AG08396 (cell line): ENCODE measurements around the gene KIAA1217.

ENCODE experiments used
- DNase-seq: peaks from one replicate; pipeline ENCODE4 v3.0.0; 2012; ENCODE audit warnings: low spot score, mixed read lengths

Gene KIAA1217

DNA sequence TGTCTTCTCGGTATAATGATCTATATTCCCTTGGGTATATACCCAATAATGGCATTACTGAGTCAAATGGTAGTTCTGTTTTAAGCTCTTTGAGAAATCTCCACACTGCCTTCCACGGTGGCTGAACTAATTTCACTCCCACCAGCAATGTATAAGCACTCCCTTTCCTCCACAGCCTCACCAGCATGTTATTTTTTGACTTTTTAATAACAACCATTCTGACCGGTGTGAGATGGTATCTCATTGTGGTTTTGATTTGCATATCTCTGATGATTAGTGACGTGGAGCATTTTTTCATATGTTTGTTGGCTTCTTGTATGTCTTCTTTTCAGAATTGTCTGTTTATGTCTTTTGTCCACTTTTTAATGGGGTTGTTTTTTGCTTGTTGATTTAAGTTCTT lies 33.6 kb downstream of the KIAA1217 start:
- no peak for DNase-seq

DNA sequence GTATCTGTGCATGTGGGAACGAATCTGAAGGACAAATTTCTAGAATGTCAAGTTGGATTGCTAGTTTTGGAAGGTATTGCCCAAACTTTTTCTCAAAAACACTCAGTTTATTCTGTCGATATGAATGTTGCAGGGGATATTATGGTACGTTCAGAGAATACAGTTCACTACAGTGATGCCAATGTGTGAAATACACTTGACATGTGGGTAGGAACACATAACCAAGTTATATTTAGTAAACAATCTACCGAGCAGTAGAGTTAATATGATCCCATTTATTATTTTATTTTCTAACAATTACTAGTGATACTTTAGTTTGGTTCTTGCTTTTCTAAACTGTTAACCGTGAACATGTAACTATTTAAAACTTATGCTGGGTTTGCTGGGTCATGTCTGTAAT lies 37.4 kb downstream of the KIAA1217 start:
- DNase-seq: no peak

DNA sequence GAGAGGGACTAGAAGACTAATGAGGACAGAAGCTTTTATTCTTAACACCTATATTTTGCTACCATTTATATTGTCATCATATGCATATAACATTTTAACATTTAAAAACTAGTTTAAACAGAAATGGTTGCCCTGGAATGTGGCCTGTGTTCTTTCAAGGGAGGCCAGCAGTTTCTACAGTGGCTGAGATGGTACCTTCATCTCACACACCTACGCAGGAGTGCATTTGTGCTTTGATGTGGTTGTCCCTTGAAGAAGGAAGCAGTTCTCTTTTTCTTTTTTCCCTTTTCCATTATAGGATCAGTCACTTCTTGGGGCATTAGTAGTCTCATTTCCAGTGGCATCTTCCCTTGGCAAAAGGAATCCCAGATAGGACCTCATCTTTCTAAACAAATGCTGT lies 38.9 kb downstream of the KIAA1217 start:
- DNase-seq: no peak

DNA sequence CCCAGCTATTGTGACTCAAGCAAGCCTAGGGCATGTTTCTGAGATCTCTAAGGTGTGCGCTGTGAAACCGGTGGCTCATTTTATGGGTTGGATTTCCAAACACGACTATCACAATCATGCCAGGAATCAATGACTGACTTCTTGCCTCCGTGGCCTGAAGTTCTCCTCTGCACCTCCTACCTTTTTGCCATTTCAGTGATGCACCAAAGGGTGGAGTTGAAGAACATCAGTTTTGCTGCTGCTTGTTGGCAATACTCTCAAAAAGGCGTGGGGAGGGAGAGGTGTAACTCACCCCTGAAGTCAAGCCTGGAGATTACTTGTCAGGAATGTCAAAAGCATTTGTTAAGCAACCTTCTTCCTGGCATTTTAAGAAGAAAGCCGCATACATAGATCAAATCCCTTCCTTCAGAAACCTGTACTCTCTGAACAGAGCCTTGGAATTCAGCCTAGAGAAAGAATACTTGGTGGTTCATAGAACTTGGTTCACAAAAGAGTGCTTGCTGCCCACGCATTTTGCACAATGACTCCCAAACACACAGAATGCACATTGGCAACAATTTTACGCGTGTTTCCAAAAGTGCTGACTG lies 41.0 kb downstream of the KIAA1217 start:
- DNase-seq: no peak

DNA sequence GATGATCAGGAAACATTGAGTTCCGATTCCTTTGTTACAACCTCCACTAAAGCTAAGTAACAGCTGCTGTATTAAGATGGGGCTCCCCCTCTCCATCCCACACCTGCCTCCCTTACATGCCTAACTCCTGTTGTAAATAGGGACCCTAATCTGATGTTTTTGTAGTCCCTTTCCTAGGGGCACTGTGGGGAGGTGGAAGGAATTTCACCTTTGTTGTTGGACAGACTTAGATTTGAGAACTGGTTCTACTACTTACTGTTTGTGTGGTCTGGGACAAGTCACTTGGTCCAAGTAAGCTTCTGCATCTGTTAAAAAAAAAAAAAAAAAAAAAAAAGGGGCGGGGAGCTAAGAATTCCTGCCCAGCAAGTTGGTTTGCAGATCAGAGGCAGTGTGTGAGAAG lies 42.6 kb downstream of the KIAA1217 start:
- DNase-seq: no peak

DNA sequence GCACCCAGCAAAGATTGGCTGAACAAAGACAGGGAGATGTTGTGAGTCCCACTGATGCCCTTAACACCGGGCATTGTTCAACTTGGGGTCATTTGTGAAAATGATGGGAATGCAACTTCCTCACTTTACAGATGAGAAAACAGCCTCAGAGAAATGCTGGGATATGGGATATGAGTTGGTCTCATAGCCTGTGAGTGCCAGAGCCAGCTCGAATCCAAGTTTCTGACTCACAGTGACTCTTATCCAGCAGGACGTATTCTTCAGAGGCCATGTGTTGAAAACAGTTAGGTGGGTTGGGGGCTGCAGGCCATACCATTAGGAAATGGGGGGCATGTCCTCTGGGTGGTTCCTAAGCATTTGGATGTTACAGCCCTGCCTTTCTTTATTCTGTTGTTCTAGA lies 45.2 kb downstream of the KIAA1217 start:
- DNase-seq: no peak

DNA sequence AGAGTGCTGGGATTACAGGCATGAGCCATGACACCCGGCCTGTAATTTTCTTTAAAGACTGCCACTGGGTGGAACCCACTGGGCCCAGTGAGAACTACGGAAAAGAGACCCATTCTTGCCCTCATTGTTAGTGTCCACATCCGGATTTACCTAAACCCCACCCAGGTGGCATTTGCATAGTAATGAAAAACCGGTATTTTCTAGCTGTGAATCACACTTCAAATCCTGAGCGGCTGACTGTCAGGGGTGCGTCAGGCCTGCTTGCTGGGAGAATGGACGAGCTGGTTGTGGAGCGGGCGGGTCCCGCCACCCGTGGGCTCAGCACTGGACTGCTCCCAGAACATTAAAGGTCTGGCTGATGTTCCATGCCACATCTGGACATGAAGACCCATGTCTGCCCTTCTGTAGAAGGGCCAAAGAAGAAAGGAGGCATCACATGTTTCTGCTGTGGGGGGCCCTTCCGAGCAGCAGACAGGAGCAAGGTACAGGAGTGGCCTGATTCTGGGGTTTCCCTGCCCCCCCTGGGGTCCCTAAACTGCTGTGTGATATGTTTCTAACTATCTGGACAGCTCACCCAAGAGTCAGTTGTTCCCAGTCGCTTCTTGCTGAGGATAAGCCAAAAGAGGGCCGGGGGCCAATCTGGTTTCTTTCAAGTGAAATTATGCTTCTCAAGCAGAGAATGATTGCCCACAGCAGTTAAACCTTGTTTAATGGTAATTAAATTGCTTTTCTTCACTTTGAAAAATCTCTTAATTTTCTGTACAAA lies 46.4 kb downstream of the KIAA1217 start:
- DNase-seq: no peak

DNA sequence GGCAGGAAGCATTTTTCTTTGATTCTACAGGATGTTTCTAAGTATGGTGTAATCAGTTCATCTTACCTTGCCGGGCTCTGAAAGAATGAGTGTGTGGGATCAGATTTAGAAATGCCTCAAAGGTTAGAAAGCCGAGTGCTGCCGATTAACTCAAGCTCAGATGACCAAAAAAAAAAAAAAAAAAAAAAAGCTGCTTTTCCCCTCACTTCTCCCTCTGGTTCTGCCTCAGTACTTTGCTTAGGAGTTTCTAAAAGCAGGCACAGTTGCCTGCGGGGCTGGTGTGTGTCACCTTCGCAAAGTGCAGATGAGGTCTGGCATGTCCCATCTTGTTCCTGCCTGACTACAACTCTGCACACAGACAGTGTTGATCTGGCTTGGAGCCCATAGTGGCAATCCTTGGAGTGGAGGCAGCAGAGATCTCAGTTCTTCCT lies 47.0 kb downstream of the KIAA1217 start:
- DNase-seq: no peak

DNA sequence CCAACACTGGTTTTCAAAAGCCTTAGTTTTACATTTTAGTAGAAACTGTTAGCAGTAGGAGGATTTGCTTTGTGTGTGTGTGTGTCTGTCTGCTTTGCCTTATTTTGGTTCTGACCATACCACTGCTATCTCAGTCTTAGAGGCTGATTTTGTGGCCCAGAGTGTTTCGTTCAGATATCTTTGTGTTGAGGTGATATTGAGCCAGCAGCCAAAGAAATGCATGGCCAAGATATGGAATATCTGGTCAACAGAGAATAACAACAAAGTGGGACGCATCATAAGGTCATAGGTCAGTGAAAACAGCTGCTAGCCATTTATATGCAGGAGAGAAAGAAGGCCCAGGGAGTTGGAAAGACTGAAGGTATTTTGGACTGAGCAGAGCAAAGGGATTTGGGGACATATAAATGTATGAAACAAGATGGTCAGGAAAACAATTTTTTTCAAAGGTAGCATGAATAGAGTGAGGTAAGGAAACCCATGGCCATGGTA lies 47.7 kb downstream of the KIAA1217 start:
- DNase-seq: no peak

DNA sequence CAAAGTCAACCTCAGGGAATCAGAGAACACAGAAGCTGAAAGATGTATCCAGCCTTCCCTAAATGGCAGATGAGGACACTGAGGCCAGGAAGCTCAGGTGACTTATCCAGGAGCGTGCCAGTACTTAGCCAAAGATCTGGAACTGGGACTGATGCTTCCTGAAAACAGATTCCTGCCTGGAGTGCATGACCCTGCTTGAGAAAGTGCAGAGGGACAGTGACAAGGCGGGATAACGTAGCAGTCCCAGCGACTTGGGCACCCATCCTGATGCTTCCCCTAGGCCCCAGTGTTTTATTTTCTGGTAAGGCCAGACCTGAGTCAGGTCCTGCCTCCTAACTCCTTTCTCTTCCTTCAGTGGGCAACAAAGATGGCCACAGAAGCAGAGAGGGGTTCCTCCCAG lies 48.6 kb downstream of the KIAA1217 start:
- DNase-seq: no peak

DNA sequence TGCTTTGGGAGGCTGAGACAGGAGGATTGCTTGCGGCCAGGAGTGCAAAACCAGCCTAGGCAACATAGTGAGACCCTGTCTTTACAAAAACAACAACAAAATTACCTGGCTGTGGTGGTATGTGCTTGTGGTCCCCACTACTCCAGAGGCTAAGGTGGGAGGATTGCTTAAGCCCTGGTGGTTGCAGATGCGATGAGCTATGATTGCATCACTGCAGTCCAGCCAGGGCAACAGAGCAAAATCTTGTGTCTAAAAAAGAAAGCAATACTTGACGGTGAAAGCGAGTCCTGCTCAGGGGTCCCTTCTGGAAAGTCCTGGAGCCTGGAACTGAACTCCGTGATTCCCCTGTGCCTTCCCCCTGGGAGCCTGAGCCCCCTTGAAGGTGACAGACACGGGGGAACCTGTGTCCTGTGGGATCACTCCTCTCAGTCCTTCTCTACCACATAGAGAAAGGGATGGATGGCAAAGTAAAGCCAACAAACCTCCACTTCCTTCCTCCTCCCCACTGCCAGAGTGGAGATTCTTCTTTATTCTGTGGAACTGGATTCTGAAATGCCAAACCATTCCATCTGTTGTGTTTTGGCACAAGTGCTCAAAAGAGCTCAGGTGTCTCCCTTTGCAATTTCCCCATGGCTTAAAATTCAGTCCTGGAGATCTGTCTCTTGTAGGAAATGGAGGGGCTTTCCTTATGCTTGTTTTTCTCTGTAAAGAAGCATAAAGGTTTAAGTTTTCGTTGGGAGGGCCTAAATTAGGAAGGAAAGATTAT lies 50.6 kb downstream of the KIAA1217 start:
- no peak for DNase-seq

DNA sequence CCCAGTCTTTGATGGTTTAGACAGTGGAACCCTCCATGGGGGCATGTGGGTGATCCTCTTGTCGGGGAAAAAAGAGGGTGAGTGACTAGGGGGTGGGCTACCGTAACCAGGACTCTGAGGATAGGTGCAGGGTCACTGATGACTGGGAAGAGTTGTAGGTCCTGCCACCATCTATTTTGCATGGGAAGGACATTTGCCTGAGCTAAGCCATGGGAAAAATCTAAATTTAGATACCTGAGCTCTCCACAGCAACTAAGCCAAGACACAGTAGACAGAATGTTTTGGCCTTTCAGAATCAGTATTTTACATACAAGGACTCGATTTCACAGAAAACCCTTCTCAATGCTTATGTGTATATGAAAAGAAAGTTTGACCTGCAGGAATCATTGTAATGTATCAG lies 52.7 kb downstream of the KIAA1217 start:
- DNase-seq: no peak

DNA sequence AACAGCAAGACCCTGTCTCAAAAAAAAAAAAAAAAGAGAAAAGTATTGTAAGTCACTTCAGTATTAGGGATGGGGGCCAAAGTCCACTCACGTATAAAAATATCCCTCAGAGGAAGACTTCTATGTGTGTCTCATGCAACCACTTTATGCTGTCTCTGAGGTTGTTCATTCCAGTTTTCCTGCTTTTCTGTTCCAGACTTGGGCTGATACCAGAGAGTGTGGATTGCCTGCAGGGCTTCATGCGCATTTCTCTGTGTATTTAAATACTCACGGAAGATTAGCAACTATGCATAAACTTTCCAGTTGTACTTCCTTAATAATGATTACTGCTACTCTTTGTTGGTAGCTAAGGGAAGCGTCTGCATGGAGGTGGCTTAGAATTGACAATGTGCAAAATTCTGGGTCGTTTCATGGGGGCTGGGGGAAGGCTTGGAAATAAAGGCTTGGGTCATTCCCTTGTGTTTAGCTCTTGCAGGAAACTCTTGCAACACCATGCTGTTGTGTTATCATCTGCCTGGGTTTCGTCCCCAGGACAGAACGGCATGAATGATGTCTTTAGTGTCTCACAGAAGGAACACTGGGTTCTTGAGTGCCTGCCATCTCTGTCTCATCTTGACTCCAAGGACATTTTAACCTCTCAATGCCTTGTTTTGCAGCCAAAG lies 54.1 kb downstream of the KIAA1217 start:
- DNase-seq: no peak

DNA sequence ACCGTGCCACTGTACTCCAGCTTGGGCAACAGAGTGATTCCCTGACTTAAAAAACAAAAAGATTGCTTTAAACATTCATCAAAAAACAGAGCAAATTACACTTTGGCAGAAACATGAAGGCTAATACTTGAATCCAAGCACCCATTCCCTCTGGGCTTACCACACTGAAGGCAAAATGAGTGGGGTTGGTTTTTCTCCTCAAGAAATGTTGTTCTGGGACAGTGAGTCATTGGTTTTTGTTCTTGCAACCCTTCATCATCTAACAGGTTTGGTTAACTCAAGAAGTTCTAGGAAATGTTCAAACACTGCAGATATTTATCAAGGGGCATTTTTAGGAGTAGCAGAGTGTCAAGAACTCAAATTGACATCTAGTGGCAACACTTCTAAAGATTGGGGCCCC lies 60.5 kb downstream of the KIAA1217 start:
- no peak for DNase-seq

DNA sequence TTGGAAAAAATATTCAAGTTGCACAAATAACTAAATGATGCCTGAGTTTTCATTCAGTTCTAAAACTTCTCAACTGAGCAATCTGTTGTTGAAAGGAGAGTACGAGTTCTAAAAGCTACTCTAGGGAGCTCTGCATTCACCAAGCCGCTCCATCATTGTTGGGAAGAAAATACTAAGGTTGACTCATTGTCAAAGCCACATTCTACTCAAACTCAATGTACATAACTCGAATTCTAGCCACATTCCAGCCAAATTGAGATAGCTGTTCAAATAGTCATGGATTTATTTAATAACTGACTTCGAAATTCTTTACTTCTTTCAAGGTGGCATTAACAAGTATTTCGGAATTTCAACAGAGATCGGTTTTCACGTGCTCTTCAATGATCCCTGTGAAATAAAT lies 63.4 kb downstream of the KIAA1217 start:
- DNase-seq: no peak

DNA sequence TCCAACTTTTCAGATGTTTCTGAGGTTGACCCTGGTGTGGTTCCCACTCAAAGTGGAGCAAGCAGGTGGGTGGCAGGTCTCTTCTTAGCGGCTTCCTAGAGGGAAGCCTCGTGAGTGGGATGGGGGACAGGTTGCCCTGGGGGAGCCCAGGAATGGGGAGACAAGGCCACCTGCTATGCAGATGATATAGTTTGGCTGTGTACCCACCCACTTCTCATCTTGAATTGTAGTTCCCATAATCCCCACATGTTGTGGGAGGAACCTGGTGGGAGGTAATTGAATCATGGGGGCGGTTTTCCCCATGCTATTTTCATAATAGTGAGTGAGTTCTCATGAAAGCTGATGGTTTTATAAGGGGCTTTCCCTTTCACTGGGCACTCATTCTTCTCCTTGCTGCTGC lies 68.3 kb downstream of the KIAA1217 start:
- no peak for DNase-seq

DNA sequence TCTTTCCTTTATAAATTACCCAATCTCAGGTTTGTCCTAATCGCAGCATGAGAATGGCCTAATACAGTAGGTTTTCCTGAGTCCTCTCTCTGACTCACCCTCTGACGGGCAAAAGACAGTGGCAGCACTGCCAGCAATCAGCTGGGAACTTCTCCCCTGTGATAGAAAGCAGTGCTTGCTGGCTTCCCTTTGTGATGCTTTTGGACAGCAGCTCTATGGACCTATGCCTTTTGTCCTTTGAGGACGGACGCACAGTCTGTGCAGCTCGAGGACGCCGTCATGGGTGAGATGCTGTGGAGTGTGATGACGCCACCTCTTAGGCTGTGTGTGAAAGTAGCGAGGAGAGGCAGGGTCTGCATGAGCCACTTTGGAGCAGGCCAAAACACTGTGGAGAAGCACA lies 68.8 kb downstream of the KIAA1217 start:
- no peak for DNase-seq

DNA sequence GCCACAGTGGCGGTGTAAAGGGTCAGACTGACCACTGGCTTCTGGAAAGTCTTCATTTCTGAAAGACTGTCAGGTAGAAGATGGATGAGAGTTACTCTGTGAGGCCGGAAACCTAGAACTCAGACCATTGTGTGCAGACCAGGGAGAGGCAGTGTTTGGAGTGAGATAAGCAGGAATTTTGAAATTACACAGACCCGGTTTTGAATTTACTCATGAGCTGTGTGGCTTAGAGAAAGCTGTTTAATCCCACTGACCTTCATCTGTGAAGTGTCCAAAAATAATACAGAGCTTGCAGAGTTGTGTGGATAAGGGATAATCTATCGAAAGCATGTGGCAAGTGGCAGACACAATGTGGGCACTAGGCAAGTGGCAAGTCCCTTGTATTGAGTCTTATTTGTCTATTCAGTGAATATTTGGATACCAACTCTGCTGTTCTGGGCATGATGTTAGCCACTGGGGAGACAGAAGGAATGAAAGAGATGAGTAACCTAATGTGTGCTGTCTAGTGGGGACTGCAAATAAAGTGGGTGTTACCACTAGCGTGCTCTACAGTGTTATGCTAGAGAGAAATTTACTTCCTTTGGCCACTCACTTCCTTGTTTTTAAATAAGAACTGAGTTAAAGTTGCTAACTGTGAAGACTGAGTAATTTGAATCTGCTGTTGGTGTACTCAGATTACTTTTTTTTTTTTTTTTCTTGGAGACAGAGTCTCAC lies 69.4 kb downstream of the KIAA1217 start:
- DNase-seq: no peak

DNA sequence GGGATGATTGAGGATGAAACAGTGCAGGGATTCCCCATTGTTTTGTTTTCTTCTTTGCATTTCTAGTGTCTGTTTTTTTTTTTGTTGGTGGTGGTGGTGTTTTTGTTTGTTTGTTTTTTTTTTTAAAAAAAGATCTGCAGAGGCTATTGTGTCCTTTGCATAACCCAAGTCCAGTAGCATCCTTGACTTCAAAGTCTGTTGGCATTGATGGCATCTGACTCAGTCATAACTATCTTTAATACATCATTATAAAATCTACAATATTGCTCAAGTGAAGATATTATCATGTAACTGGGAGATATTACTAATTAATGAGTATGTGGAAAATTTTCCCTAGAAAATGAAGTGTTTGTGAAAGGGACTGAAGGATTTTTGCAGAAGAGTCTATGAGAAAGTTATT lies 70.2 kb downstream of the KIAA1217 start:
- DNase-seq: no peak

DNA sequence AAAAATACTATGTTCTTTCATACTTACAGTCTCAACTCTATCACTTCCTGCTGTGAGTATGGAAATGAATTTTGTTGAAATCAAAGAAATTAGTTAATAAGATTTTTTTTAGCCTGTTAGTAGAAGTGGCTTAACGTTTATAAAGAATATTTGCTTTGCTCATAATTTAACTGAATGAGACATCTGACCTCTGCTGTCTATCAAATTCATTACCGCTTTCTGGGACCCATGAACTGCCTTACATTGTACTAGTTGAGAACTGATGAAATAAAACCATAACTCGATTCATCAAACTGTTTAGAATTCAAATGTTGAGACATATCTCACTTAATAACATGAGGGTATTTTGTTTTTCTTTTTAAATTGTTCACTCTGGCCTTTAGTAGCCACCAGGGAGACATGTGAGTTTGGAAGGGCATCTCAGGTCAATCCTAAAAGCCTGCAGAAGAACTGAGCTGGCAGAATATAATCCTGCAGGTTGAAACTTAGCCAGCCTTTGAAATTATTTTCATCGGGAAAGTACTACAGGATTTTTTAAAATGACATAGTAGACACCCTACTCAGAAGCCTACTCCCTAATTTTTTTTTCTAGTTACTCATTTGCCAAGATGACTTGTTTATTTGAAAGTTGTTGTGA lies 78.7 kb downstream of the KIAA1217 start:
- DNase-seq: no peak

DNA sequence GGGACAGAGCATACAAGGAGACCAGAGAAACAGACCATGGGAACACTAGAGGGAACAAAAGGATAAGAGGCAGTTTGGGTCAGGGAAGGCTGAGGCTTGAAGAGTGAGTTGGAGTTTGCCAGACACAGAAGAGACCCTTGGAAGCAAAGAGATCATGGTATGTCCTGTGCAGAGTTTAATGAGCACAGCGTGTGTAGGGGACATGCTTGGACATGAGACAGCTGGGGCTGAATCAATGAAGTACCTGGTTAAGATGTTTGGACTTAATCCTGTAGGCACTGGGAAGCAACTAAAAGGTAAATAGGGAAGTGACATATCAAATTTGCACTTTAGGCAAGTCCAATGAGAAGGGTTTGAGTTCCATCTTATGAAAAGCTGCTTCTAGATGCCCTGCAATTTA lies 79.6 kb downstream of the KIAA1217 start:
- DNase-seq: no peak
